ENCODE data around the gene APOL4.
"Not testable (repeated sequence)": the region's sequence is repeated elsewhere in the genome, so short reads cannot be mapped to it uniquely, and the experiment has no call there.

Gene APOL4

DNA sequence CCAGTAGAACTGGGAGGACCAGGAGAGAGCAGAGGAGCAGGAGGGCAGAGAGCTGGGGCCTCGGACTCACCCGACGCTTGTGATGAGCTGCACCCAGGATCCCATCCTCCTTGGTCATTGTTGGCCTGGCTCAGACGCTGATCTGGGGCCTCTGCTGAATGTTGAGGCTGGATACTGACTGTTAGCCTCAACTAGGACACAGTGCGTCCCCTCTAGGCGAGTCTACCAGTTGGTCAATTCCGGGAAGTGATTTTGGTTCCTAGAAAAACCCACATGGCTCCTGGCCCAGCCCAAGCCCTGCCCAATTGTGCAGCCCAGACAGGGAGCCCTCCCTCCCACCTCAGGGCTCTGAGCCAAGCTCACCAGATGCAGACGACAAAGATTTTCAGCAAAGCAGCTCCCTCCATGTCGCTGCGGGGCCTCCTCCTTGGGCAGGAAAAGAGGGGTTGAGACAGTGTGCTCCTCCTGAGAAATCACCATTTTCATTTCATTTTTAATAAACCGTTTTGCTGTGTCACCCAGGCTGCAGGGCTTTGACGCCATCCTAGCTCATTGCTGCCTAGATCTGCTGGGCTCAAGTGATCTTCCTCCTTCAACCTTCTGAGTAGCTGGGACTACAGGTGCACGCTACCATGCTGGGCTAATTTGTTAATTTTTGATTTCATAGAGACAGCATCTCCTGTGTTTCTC is at the start of gene APOL4:
APOL4 (minus strand) TSS at position 180 of the 690 bp plus-strand sequence; CDS start at position 105, 75 bp downstream.
- DNase-seq (ENCODE audit: low read depth, low spot score) = no peak

- not testable (repeated sequence) for DNase-seq (ENCODE audit: low read depth, low spot score)
Observed at GRCh38 chr22:36250292-36250960, 48.8 kb upstream of the APOL4 start.

DNA sequence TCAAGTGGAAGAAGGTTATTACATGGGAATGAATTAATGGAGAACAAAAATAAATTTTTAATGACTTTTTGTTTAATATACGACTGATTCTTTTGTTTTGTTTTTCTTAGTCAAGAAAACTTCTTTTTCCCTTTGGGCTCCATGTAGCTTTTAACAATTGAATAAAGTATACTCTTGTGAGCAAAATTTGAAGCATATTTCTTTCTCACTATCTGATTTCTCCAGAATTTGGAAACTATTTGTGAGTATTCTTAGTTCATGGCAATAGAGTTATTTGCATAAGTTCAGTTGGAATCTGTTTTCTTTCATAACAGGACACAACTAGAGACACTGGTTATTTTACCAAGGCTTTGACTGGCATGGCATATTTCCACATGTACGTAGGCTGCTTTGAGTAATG is 47.6 kb upstream of the APOL4 start:
- no peak for DNase-seq (ENCODE audit: low read depth, low spot score)

DNA sequence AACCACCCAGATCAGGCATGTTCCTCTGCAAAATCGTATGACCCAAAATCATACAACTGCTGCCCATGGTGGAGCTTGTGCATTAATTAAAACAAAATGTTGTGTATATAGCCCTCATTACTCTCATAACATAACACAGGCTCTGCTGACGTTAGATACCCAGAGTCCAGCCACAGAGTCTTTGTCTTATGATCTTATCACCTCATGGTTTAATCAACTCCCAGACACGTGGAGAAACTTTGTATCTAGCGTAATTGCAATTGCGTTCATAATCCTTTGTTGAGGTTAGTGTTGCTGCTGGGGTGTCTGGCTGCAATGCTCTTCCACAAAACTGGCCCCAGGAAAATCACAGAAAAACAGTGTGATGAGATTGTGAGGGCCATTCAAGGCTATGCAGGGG is 46.3 kb upstream of the APOL4 start:
- DNase-seq (ENCODE audit: low read depth, low spot score) = no peak

GRCh38 chr22:36246718-36247117 is 45.1 kb upstream of the APOL4 start:
- no peak for DNase-seq (ENCODE audit: low read depth, low spot score)

DNA sequence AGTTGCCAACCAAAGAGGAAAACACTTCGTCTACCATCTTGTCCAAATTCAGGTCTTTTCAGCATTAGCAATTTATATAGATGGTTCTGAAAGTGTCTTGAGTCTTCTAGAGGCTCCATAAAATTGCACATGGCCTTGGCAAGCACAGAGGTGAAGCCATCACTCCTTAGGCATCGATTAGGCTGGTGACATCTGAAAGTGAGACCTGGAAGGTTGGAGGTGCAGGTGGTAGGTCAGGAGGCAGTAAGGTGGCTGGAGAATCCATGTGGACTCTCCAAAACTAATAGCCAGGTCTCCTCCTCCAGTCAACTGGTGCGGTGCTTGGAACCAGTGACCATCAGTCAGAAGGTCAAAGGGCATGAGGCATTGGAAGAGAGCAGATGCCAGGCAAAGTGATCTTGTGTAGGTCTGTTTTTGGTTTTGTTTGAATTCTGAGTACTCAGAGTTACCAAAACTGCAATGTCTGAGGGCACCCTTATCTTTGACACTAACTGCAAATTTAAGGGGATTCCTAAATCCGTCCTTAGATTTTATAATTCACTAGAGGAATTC is 44.3 kb upstream of the APOL4 start:
- no peak for DNase-seq (ENCODE audit: low read depth, low spot score)

- DNase-seq (ENCODE audit: low read depth, low spot score) = no peak
Observed at GRCh38 chr22:36244522-36245391, 43.1 kb upstream of the APOL4 start.

- no peak for DNase-seq (ENCODE audit: low read depth, low spot score)
Observed at GRCh38 chr22:36243986-36244385, 42.4 kb upstream of the APOL4 start.

- peak; percentile 79 for DNase-seq (ENCODE audit: low read depth, low spot score)
Observed at GRCh38 chr22:36239401-36240171, 38.0 kb upstream of the APOL4 start, which contains the start of gene APOL2. Gene APOL2 (minus strand): TSS chr22:36239527. CDS start chr22:36233162, 6,365 bp downstream.

DNA sequence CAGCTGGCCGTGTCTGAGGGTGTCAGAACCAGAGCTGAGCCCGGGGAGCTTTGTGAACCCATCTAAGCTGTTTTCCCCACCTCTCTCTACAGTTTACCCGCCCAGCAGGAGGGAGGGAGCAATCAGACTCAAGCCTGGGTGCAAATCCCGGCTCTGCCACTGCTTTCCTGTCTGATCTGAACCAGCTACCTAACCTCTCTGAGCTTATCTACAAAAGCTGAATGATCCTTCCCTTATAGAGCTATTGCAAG is 37.5 kb upstream of the APOL4 start:
- DNase-seq (ENCODE audit: low read depth, low spot score) = no peak

- DNase-seq (ENCODE audit: low read depth, low spot score) = no peak
Observed at GRCh38 chr22:36238373-36239149, 37.0 kb upstream of the APOL4 start.

DNA sequence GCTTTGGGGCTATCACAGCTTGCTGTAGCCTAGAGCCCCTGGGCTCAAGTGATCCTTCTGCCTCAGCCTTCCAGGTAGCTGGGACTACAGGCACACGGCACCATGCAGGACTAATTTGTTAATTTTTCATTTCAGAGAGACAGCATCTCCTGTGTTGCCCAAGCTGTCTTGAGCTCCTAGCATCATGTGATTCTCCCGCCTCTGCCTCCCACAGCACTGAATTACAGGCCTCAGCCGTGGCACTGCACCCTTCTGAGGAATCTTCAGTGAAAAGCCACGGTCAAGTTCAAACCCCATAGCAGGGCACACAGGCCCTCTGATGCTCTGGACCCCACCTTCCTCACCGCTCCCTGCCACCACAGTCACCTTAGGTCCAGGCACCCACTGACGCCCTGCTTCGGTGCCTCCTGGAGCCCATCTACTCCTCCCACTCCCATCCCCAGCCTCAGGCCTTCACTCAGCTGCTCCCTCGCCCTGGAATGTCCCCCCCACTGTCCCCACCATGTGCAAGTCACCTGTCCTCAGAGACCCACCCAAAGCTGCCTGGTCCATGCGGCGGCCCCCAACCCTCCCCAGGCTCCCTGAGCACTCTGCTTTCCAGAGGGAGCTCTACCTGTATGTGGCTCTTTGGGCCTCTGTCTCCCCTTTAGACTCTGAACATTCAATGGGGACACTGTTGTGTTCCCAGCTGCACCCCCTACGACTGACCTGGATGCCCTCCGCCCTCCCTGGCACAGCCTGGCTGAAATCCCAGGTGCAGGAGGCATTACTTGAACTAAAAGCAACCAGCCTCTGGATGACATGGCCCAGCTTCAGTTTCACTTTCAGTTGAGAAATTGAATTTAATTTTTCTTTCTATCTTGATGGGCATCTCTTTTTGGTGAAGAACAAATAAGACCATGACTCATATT is 36.1 kb upstream of the APOL4 start:
- no peak for DNase-seq (ENCODE audit: low read depth, low spot score)

GRCh38 chr22:36236388-36237319 is 35.0 kb upstream of the APOL4 start:
- DNase-seq (ENCODE audit: low read depth, low spot score) = no peak

DNA sequence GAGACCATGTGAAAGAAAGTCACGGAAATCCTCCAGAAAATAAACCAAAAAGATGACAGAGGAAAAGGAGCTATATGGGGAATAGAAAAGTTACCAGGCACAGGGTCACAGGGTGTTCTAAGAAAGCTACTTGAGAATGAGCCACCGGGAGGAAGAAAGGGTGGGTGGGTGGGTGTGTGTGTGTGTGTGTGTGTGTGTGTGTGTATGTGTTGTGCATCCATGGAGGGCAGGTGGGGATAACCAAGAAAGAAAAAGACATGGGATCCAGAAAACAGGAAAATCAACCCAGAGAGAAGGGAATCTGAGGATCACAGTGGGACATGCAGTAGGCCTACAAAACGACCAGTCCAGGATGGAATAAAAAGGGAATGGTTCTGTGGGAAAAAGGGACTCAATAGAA is 34.0 kb upstream of the APOL4 start:
- no peak for DNase-seq (ENCODE audit: low read depth, low spot score)

DNA sequence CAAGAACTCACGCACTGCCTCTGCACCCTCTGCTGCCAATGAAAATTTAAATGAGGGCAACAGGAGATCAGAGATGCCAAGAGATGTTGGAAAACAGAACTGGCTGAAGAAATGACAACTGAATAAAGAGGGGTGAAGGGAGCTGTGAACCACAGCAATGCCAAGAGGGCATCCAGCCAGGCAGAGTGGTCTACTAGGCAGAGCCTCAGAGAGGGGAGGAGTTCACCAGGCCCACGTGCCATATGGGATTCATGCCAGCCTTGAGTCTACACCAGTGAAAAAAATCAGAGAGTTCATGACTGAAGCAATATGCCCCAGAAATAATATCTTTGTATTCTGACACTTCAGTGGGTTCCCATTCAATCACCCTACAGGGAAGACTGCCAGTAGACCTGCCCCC is 33.3 kb upstream of the APOL4 start:
- no peak for DNase-seq (ENCODE audit: low read depth, low spot score)

DNA sequence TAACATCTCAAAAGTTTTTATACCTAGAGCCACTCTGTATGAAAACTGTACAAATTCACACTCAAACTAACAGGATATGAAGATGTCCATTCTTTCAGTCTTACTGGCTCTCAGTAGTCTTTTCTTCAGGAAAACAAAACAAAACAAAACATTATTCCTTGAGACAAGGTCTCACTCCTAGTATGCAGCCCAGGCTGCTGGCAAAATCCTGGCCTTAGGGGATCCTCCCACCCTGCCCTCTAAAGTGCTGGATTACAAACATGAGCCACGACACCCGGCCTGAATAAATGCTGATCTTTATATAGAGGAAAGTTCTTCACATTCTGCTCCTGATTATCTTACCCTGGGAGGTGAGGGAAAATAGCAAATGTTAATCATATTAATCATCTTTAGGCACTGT is 32.6 kb upstream of the APOL4 start:
- DNase-seq (ENCODE audit: low read depth, low spot score) = no peak

- no peak for DNase-seq (ENCODE audit: low read depth, low spot score)
Observed at GRCh38 chr22:36233796-36234195, 32.2 kb upstream of the APOL4 start.

GRCh38 chr22:36232715-36233401 is 31.2 kb upstream of the APOL4 start:
- DNase-seq (ENCODE audit: low read depth, low spot score) = no peak
